ENCODE data around the gene ZAP70.
A peak's percentile ranks its signal among the peaks of the same experiment; 100 is the strongest.
"Not testable (repeated sequence)": the region's sequence is repeated elsewhere in the genome, so short reads cannot be mapped to it uniquely, and the experiment has no call there.

ZAP70 gene

GRCh38 chr2:97707362-97708047 lies 5.9 kb upstream of the ZAP70 start:
- Mint-ChIP-seq H3K9me3 (no peaks in the 10 kb centered on the region), H3K27me3 (no peaks in the 10 kb centered on the region), H3K27ac (no peak overlapping the region)

GRCh38 chr2:97708048-97708380 lies 5.4 kb upstream of the ZAP70 start:
- no peak for ATAC-seq
- Mint-ChIP-seq H3K4me3 (no peak overlapping the region), H3K27ac (no peak overlapping the region), H3K4me1 (peaks cover 36% of the 10 kb centered on the region), H3K27me3 (no peaks in the 10 kb centered on the region), H3K9me3 (no peaks in the 10 kb centered on the region)
- DNase-seq: no peak

More at GRCh38 chr2:97707362-97708047, 5.9 kb upstream of the ZAP70 start:
- no peak for ATAC-seq
- Mint-ChIP-seq H3K4me1 (peaks cover 31% of the 10 kb centered on the region), H3K4me3 (no peak overlapping the region)
- DNase-seq: no peak

GRCh38 chr2:97708608-97709007 lies 4.8 kb upstream of the ZAP70 start:
- ATAC-seq: no peak
- no peak overlapping the region for H3K4me3 Mint-ChIP-seq
- peaks cover 42% of the 10 kb centered on the region for H3K4me1 Mint-ChIP-seq
- no peak for DNase-seq
- H3K9me3 Mint-ChIP-seq: no peaks in the 10 kb centered on the region
- H3K27ac Mint-ChIP-seq: no peak overlapping the region
- no peaks in the 10 kb centered on the region for H3K27me3 Mint-ChIP-seq

DNA sequence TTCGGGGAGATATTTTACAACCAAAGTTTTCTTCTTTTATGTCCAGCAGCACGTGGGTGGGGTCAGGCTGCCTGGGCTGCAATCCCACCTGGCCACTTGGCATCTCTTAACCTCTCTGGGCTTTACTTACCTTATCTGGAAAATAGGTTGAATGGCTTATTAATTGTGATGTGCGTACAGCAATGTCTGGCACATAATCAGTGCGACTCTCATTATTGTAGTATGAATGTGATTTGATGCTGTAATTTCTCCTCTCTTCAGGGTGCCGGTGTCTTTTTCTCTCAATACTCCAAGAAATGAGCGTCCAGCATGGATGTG lies 2.0 kb upstream of the ZAP70 start:
- H3K4me3 Mint-ChIP-seq: peak overlapping the region; percentile 48 to 92
- H3K9me3 Mint-ChIP-seq: no peaks in the 10 kb centered on the region
- H3K4me1 Mint-ChIP-seq: peaks cover 60% of the 10 kb centered on the region
- peak overlapping the region; percentile 8 to 61 for H3K27ac Mint-ChIP-seq
- no peak for ATAC-seq
- no peaks in the 10 kb centered on the region for H3K27me3 Mint-ChIP-seq
- no peak for DNase-seq

- Mint-ChIP-seq H3K4me3 (peak overlapping the region; percentile 92 to 98), H3K4me1 (peaks cover 69% of the 10 kb centered on the region), H3K27ac (peak overlapping the region; percentile 23 to 99)
- DNase-seq, ATAC-seq, H3K9me3 Mint-ChIP-seq, H3K27me3 Mint-ChIP-seq: not testable (repeated sequence)
Observed at GRCh38 chr2:97712175-97712574, 1.2 kb upstream of the ZAP70 start.

DNA sequence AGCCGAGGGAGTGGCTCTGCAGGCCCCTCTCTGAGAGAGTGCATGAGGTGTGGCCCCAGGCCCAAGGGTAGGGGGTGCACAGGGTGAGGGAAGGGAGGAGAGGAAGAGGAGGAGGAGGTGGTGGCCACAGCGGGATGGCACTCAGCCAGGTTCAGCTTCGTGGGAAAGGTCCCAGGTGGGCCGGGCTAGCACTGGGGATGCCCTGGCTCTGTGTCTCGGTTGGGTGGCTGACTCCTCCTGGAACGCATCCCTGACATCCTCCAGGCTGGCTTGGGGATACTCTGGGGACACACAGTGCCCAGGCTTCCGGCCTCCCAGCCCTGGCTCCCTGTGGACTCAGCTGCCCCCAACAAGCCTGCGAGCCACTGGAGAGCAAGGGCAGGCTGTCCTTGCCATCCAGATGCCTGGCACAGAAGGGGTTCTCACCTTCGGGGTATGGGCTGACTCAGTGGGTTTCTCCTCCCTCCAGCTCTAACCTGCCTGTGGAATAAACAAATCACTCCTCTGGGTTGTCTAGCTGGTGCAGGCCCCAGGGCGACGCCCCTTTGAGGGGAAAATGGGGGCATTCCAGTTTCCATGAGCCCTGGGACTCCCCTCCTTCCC lies 582 bp upstream of the ZAP70 start:
- peak; percentile 54 for ATAC-seq
- Mint-ChIP-seq H3K27me3 (no peaks in the 10 kb centered on the region), H3K4me3 (peak overlapping the region; percentile 92 to 98), H3K4me1 (peaks cover 75% of the 10 kb centered on the region), H3K9me3 (no peaks in the 10 kb centered on the region), H3K27ac (peak overlapping the region; percentile 99)
- DNase-seq: peak; percentile 46 to 67

DNA sequence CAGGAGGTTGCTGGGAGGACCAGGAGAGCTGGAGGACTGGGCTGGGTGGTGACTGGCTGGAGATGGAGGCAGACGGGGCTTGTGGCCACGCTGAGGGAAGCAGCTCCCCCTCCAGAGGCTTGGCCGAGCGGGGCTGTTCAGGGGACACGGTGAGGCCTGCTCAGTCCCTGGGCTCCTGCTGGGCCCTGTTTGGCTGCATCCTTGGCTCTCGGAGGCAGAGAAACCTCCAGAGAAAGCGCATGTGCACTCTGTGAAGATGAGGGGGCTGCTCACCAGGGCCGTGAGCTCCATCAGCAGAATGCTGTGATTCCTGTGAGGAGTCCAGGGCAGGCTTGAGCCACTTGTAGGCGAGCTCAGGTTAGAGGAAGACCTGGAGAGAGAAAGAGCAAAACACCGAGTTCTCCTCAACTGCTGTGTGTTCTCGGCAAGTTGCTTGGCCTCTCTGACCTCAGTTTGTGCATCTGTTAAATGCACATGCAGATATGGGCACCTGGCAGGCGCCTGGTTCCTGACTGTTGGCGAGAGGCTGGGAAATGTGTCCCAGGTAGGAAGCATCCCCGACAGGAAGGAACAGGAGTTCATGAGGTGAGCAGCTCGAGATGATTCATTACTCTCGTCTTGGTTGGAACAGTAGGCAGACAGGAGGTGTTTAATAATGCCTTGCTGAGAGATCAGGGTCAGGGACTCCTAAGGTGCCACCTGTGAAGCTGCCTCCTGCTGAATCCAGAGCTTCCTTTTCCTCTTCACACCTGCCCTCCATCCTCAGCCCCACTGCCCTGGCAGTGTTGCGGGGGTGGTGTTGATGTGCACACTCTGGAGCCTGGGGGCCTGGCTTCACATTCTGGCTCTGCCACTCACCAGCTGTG lies 941 bp downstream of the ZAP70 start:
- no peaks in the 10 kb centered on the region for H3K27me3 Mint-ChIP-seq
- ATAC-seq: peak; percentile 22
- H3K4me3 Mint-ChIP-seq: peak overlapping the region; percentile 92 to 98

DNA sequence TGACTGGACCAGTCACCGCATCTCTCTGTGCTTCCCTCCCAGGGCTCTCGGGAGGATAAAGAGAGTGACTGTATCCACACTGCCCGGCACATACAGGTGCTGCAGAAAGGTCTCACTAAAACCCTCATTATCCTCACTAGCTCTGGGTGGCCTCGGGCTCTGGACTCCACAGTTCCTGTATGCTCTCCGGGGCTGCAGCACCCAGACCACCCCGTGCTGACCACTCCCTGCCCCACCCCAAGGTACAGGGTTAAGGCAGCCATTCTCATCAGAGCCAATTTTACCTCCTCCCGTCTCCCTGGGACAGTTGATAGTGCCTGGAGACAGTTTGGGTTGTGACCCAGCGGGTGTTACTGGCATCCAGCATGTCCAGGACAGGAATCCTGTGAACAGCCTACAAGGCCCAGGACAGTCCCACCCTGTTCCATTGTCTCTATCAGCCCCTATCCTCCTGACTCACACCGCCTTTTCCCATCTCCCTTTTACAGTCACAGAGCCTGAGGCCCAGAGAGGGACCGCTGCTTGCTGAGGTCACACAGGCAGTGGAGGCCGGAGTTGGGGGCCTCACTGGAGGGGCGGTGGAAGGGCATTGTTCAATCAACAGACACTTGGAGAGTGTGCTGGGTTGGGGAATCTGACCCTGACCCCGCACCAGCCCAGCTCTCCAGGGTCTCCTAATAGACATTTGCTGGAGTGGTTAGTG lies 1.7 kb downstream of the ZAP70 start:
- peak overlapping the region; percentile 99 for H3K27ac Mint-ChIP-seq
- H3K27me3 Mint-ChIP-seq: no peaks in the 10 kb centered on the region
- ATAC-seq: peak; percentile 10
- DNase-seq: no peak
- no peaks in the 10 kb centered on the region for H3K9me3 Mint-ChIP-seq
- H3K4me1 Mint-ChIP-seq: peaks cover 91% of the 10 kb centered on the region
- H3K4me3 Mint-ChIP-seq: peak overlapping the region; percentile 92 to 98

More for the DNA sequence above, 941 bp downstream of the ZAP70 start:
- DNase-seq: peak; percentile 43 to 61
- Mint-ChIP-seq H3K9me3 (no peaks in the 10 kb centered on the region), H3K27ac (peak overlapping the region; percentile 99), H3K4me1 (peaks cover 90% of the 10 kb centered on the region)

GRCh38 chr2:97715951-97716694 lies 2.7 kb downstream of the ZAP70 start:
- peaks cover 91% of the 10 kb centered on the region for H3K4me1 Mint-ChIP-seq
- no peaks in the 10 kb centered on the region for H3K9me3 Mint-ChIP-seq
- no peaks in the 10 kb centered on the region for H3K27me3 Mint-ChIP-seq
- peak overlapping the region; percentile 92 to 98 for H3K4me3 Mint-ChIP-seq
- no peak for DNase-seq
- no peak for ATAC-seq
- H3K27ac Mint-ChIP-seq: peak overlapping the region; percentile 27 to 95

GRCh38 chr2:97716695-97717612 lies 3.6 kb downstream of the ZAP70 start:
- Mint-ChIP-seq H3K9me3 (no peaks in the 10 kb centered on the region), H3K27ac (peak overlapping the region; percentile 82 to 95), H3K27me3 (no peaks in the 10 kb centered on the region), H3K4me1 (peaks cover 85% of the 10 kb centered on the region), H3K4me3 (peak overlapping the region; percentile 92 to 98)
- DNase-seq (no peak), ATAC-seq (no peak)

DNA sequence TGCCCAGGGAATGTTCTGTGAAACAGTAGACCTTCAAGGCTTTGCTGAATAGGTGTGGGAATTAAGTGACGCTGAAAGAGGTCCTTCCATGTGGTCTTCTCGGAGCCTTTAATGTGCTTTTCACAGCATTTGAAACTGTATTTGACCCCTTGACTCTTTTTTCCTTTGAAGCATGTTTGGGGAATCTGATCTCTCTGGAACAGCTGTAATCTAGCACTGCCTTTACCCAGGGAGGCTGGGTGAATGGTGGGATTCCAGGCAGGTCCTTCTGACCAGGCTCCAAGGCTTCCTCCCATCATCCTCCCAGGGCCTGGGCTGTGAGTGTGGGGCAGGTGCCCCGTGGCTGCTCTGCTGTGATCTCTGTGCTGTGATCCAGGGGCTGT lies 4.2 kb downstream of the ZAP70 start:
- DNase-seq: no peak
- H3K27ac Mint-ChIP-seq: peak overlapping the region; percentile 82 to 95
- no peak for ATAC-seq
- peak overlapping the region; percentile 92 to 98 for H3K4me3 Mint-ChIP-seq
- H3K27me3 Mint-ChIP-seq: no peaks in the 10 kb centered on the region
- H3K4me1 Mint-ChIP-seq: peaks cover 81% of the 10 kb centered on the region
- no peaks in the 10 kb centered on the region for H3K9me3 Mint-ChIP-seq

GRCh38 chr2:97718051-97718882 lies 4.9 kb downstream of the ZAP70 start:
- H3K4me3 Mint-ChIP-seq: peak overlapping the region; percentile 92 to 98

DNA sequence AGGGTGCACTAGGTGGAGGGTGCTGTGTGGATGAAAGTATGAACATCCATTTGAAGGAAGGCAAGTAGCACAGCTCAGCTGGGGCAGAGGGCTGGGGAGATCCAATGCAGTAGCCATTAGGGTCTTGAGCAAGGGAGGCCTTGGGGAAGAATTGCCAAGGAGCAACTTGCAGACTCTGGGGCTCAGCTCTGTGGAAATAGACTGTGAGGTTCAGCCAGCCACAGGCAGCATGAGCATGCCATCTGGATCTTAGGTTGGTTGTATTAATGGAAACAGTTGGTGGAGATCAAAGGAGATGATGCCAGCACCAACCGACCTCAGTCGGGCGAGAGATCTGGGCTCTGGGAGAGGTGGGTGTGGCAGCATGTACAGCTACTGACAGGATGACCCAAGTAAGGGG lies 5.6 kb downstream of the ZAP70 start:
- H3K4me3 Mint-ChIP-seq: peak overlapping the region; percentile 92 to 98
- DNase-seq: peak in 1 of 2 donors; percentile 34
- no peaks in the 10 kb centered on the region for H3K9me3 Mint-ChIP-seq
- peak overlapping the region; percentile 2 to 95 for H3K27ac Mint-ChIP-seq
- no peaks in the 10 kb centered on the region for H3K27me3 Mint-ChIP-seq
- peak; percentile 24 for ATAC-seq
- H3K4me1 Mint-ChIP-seq: peaks cover 83% of the 10 kb centered on the region

More at GRCh38 chr2:97718051-97718882, 4.9 kb downstream of the ZAP70 start:
- ATAC-seq: peak; percentile 83
- DNase-seq: peak; percentile 57 to 75
- no peaks in the 10 kb centered on the region for H3K9me3 Mint-ChIP-seq
- peaks cover 81% of the 10 kb centered on the region for H3K4me1 Mint-ChIP-seq
- H3K27ac Mint-ChIP-seq: peak overlapping the region; percentile 82 to 95
- H3K27me3 Mint-ChIP-seq: no peaks in the 10 kb centered on the region
